Measurements from ENCODE around the gene RBM5. TPM values are rescaled to one million over a fixed set of nuclear protein-coding genes. Genes with fewer than 3 reads are reported as not detected.

Gene RBM5
- polyA plus RNA-seq, 4 donors, result 57.1 to 216 (median 84.3) TPM

Other genes with a start within 250 kb of the RBM5 start
- gene TRAIP, start 232.4 kb upstream of the RBM5 start, polyA plus RNA-seq, result 1 to 10 TPM; 1.4 to 8.1 (median 5.5) TPM
- 10 to 100 TPM in 1 of 4 donors, under 1 TPM in 2, not detected in 1; 0.15 to 32.1 (median 0.81) TPM for gene CAMKV, start 219.0 kb upstream of the RBM5 start, polyA plus RNA-seq
- gene MST1R, start 185.0 kb upstream of the RBM5 start, polyA plus RNA-seq, result 100 to 1,000 TPM in 2 of 4 donors, 10 to 100 TPM in 2; 46.8 to 145 (median 84.5) TPM
- gene MON1A, start 159.1 kb upstream of the RBM5 start, polyA plus RNA-seq, result 10 to 100 TPM; 15.9 to 48.1 (median 29.9) TPM
- gene RBM6, start 148.8 kb upstream of the RBM5 start, polyA plus RNA-seq, result 100 to 1,000 TPM in 3 of 4 donors, 10 to 100 TPM in 1; 61.0 to 409 (median 167) TPM
- 10 to 100 TPM in 1 of 4 donors, 1 to 10 TPM in 3; 3.0 to 35.7 (median 4.3) TPM for gene SEMA3F, start 66.4 kb downstream of the RBM5 start, polyA plus RNA-seq
- gene GNAT1, start 102.7 kb downstream of the RBM5 start, polyA plus RNA-seq, result not detected
- 1 to 10 TPM in 2 of 4 donors, not detected in 2; 2.1 to 2.4 TPM for gene SLC38A3, start 116.4 kb downstream of the RBM5 start, polyA plus RNA-seq
- gene GNAI2, start 147.3 kb downstream of the RBM5 start, polyA plus RNA-seq, result 100 to 1,000 TPM in 2 of 4 donors, 10 to 100 TPM in 2; 23.9 to 117 (median 81.9) TPM
- 100 to 1,000 TPM in 3 of 4 donors, 10 to 100 TPM in 1; 39.2 to 204 (median 154) TPM for gene SEMA3B, start 180.2 kb downstream of the RBM5 start, polyA plus RNA-seq
- gene LSMEM2, start 190.2 kb downstream of the RBM5 start, polyA plus RNA-seq, result under 1 TPM in 3 of 4 donors, not detected in 1; 0.21 to 0.54 (median 0.30) TPM
- gene IFRD2, start 203.5 kb downstream of the RBM5 start, polyA plus RNA-seq, result 10 to 100 TPM; 46.3 to 93.4 (median 71.0) TPM
- gene HYAL3, start 210.5 kb downstream of the RBM5 start, polyA plus RNA-seq, result 1 to 10 TPM; 1.6 to 4.1 (median 2.5) TPM
- gene NAA80, start 210.5 kb downstream of the RBM5 start, polyA plus RNA-seq, result 1 to 10 TPM; 2.4 to 8.5 (median 7.3) TPM
- gene HYAL1, start 214.7 kb downstream of the RBM5 start, polyA plus RNA-seq, result 10 to 100 TPM in 1 of 4 donors, 1 to 10 TPM in 3; 1.1 to 11.1 (median 3.7) TPM
- gene HYAL2, start 233.8 kb downstream of the RBM5 start, polyA plus RNA-seq, result 100 to 1,000 TPM in 1 of 4 donors, 10 to 100 TPM in 3; 11.0 to 124 (median 23.6) TPM
- gene TUSC2, start 239.3 kb downstream of the RBM5 start, polyA plus RNA-seq, result 10 to 100 TPM; 26.8 to 46.2 (median 30.6) TPM